GM23248 (cell line): ENCODE data around the gene TMEM72. TPM values are rescaled to one million over a fixed set of nuclear protein-coding genes. Genes with fewer than 3 reads are reported as not detected.

Source experiments
- DNase-seq: peaks from one replicate; pipeline ENCODE4 v3.0.0-alpha.2; 2015
- H2AFZ ChIP-seq: fragments of 200-600 bp; sonication (generic); 2 replicates; pipeline ENCODE4 v1.6.1; 2016; ENCODE audit warnings: antibody characterized with exemption
- H3F3A ChIP-seq: fragments of 200-600 bp; sonication (generic); 2 replicates; pipeline ENCODE4 v1.6.1; 2016; ENCODE audit warnings: mild to moderate bottlenecking, antibody characterized with exemption, mixed run types; ENCODE audit not compliant: insufficient read depth
- H3K27ac ChIP-seq: fragments of 200-600 bp; sonication (generic); 2 replicates; pipeline ENCODE4 v1.5.1; 2016; ENCODE audit warnings: mild to moderate bottlenecking
- H3K27me3 ChIP-seq: fragments of 200-600 bp; sonication (generic); replicated peaks from 2 replicates; pipeline ENCODE4 v1.6.1; 2016; ENCODE audit warnings: mild to moderate bottlenecking; ENCODE audit not compliant: insufficient read depth
- H3K36me3 ChIP-seq: fragments of 200-600 bp; sonication (generic); 2 replicates; pipeline ENCODE4 v1.6.1; 2016; ENCODE audit warnings: low read depth, mild to moderate bottlenecking
- H3K4me1 ChIP-seq: fragments of 200-600 bp; sonication (generic); 2 replicates; pipeline ENCODE4 v1.6.1; 2016; ENCODE audit warnings: mild to moderate bottlenecking; ENCODE audit not compliant: insufficient read depth
- H3K4me2 ChIP-seq: fragments of 200-600 bp; sonication (generic); one replicate; pipeline ENCODE4 v1.6.1; 2016; ENCODE audit warnings: mild to moderate bottlenecking; ENCODE audit not compliant: unreplicated experiment
- H3K4me3 ChIP-seq: fragments of 200-600 bp; sonication (generic); 2 replicates; pipeline ENCODE4 v1.5.1; 2016; ENCODE audit warnings: mild to moderate bottlenecking
- H3K79me2 ChIP-seq: fragments of 200-600 bp; sonication (generic); 2 replicates; pipeline ENCODE4 v1.6.1; 2016; ENCODE audit warnings: mild to moderate bottlenecking; ENCODE audit not compliant: insufficient read depth
- H3K9ac ChIP-seq: fragments of 200-600 bp; sonication (generic); 2 replicates; pipeline ENCODE4 v1.6.1; 2016; ENCODE audit warnings: mild to moderate bottlenecking
- H3K9me2 ChIP-seq: fragments of 200-600 bp; sonication (generic); 2 replicates; pipeline ENCODE4 v1.6.1; 2016; ENCODE audit warnings: mixed run types, mild to moderate bottlenecking, moderate library complexity; ENCODE audit not compliant: insufficient read depth
- H3K9me3 ChIP-seq: fragments of 200-600 bp; sonication (generic); one replicate; pipeline ENCODE4 v1.6.1; 2017; ENCODE audit warnings: low read depth
- H4K20me1 ChIP-seq: fragments of 200-600 bp; sonication (generic); 2 replicates; pipeline ENCODE4 v1.6.0; 2016; ENCODE audit not compliant: insufficient read depth
- EZH2 ChIP-seq: fragments of 200-600 bp; sonication (generic); IDR thresholded peaks from 2 replicates; pipeline ENCODE4 v1.6.1; 2018; ENCODE audit warnings: antibody characterized with exemption, mild to moderate bottlenecking; ENCODE audit not compliant: insufficient read depth, poor library complexity, severe bottlenecking
- EZH2phosphoT487 ChIP-seq: fragments of 200-600 bp; sonication (generic); IDR thresholded peaks from 2 replicates; pipeline ENCODE4 v1.6.1; 2018; ENCODE audit warnings: antibody characterized with exemption, moderate library complexity, mild to moderate bottlenecking, low read depth; ENCODE audit not compliant: insufficient read depth
- WGBS, 2 experiments: methylation state at CpG; one replicate each; pipeline ENCODE4 v1.1.6; 2015 to 2017; ENCODE audit warnings: low lambda C conversion rate in 2 of 2, low coverage in 1 of 2; ENCODE audit errors: missing lambda C conversion rate in 2 of 2; 5-methylcytosine and 5-hydroxymethylcytosine counted together
- in situ Hi-C: fragments of 300-500 bp; cut with MboI; formaldehyde crosslinking; loops from 2 replicates; pipeline ENCODE4 v1.15.0; 2020
- polyA plus RNA-seq: library from polyadenylated mRNA; unstranded; fragments of >200 nt; fragmentation: Nextera tagmentation; extraction: Ambion mirVana; gene quantifications from 2 replicates; pipeline ENCODE4 v1.2.1, GENCODE V29; 2016
- total RNA-seq: library from RNA; depleted of rRNA; stranded (reverse); fragments of >200 nt; shearing (Covaris generic); gene quantifications from 2 replicates; pipeline ENCODE4 v1.2.3, GENCODE V29; 2014; rRNA removed

Gene TMEM72
- total and polyA plus RNA-seq, 2 experiments from 2014 or later: not detected

DNA sequence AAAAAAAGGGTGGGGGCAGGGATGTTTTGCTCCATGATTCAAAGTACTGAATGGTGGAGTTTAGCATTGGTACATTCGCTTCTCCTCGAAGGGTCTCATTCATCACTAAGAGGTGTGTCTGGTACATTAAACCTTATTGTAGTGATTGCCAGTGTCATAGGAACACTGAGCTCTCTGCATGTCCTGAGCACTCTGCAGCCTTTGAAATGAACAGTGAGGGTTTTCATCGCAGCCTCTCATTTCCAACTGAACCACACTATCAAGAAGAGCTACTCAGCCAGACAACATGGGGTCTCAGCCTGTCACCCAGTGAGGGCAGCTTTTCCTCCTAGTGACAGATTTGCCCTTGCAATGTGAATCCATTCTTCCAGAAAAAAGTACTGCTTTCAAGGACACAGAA, 75.0 kb downstream of the TMEM72 start:
- H3K4me2 ChIP-seq: no peak overlapping the region
- H3K9me3 ChIP-seq: no peaks in the 10 kb centered on the region
- in situ Hi-C loops: loop anchor here (25.0 kb wide), 1 partner anchor 1324 kb away; no protein-coding TSS in a partner anchor
- 0 out of 2 replicates have a peak, but pooled peaks cover 7% of the 10 kb centered on the region for H3F3A ChIP-seq
- H4K20me1 ChIP-seq: no peaks in the 10 kb centered on the region
- no peak overlapping the region for H2AFZ ChIP-seq
- no peak overlapping the region for H3K9ac ChIP-seq
- TF ChIP-seq EZH2 (no peak), EZH2phosphoT487 (no peak)
- no peaks in the 10 kb centered on the region for H3K27me3 ChIP-seq
- H3K4me3 ChIP-seq: no peak overlapping the region
- no peak overlapping the region for H3K27ac ChIP-seq
- H3K4me1 ChIP-seq: peaks cover 13% of the 10 kb centered on the region
- no peaks in the 10 kb centered on the region for H3K9me2 ChIP-seq
- no peak for DNase-seq
- H3K79me2 ChIP-seq: no peaks in the 10 kb centered on the region
- H3K36me3 ChIP-seq: no peaks in the 10 kb centered on the region
- WGBS, 2 experiments: 48 to 54% methylated on average over 3 of the region's 3 CpGs

Other genes with a start within 250 kb of the TMEM72 start
- gene RASSF4, start 48.5 kb downstream of the TMEM72 start, total RNA-seq: 1.0 and 2.1 TPM in 2 replicates
- gene RASSF4, start 48.5 kb downstream of the TMEM72 start, polyA plus RNA-seq: 2.3 and 2.9 TPM in 2 replicates
- 7.0 and 10.1 TPM in 2 replicates for gene DEPP1, start 67.5 kb downstream of the TMEM72 start, total RNA-seq
- 10.2 and 13.8 TPM in 2 replicates for gene DEPP1, start 67.5 kb downstream of the TMEM72 start, polyA plus RNA-seq
- 14.0 and 15.5 TPM in 2 replicates for gene ZNF22, start 89.6 kb downstream of the TMEM72 start, total RNA-seq
- gene ZNF22, start 89.6 kb downstream of the TMEM72 start, polyA plus RNA-seq: 16.7 and 17.3 TPM in 2 replicates